GM21381 (cell line): ENCODE results near the gene PAAF1.

Experiments
- ATAC-seq: cut with Tn5 transposase; IDR thresholded peaks from one replicate; pipeline ENCODE4 v1.9.1; 2021; ENCODE audit warnings: mild to moderate bottlenecking, moderate library complexity; ENCODE audit not compliant: unreplicated experiment

Gene PAAF1, protein sequence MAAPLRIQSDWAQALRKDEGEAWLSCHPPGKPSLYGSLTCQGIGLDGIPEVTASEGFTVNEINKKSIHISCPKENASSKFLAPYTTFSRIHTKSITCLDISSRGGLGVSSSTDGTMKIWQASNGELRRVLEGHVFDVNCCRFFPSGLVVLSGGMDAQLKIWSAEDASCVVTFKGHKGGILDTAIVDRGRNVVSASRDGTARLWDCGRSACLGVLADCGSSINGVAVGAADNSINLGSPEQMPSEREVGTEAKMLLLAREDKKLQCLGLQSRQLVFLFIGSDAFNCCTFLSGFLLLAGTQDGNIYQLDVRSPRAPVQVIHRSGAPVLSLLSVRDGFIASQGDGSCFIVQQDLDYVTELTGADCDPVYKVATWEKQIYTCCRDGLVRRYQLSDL

DNA sequence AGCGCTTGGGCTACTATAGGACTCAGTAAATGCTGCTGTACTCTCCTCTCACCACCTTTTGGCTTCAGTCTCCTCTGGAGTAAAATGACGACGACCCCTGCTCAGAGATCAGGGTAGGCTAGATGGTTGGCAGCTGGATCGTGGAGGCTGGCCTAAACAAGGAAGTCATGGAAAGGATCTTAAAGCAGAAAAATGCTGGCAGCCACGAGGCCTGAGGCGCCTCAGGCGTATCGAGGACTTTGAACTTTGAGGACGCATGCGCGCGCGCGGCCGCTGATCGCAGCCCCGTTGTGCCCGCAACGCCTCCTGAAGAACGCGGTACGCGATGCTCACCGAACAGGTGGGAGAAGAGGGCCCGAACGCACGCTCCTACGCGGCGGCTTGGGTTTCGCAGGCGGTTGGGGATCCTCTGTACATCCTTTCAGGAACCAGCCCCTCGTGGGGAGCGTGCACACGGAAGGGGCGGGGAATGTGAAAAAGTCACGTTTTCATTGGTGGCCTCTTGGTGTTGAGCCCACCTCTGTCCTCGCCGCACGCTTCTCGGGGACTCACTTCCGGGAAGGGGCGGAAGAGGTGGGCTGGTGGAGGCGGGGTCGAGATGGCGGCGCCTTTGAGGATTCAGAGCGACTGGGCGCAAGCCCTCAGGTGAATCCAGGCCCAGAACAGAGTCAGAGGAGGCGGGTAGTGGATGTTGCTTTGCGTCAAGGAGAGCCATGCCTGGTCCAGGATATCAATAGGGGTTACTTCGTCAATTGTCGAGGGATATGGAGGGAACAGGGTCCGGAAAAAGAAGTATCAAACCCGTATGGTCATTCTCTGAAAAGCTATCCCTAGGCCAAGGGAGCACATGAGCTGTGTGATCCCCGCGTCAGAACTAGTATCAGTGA is at the start of gene PAAF1, which contains the start of gene COA4:
Gene PAAF1, plus strand, starts transcription at position 576 of the 887 bp plus-strand sequence. Its CDS starts 23 bp downstream, at position 599.
Gene COA4, minus strand, starts transcription at position 423 of the 887 bp plus-strand sequence. CDS start 3,468 bp downstream, outside the sequence.
- peak; percentile 97 for ATAC-seq

DNA sequence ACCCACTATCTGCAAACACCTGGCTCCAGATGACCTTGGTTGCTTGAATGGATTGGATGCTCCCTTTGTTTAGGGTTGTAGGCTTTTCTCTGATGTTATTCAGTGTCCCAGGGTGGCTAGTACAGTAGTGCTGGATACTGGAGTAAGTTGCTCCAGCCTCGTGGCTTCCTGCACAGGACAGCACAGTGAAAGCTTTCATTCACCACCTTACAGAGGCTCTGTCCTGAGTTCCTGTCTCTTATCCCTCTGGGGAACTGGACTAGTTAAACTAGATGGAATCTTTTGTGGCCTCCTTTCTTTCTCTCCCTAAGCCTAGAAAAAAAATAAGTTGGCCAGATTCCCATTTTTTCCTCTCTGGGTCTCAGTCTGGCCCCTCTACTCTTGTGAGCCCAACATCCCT is 46.5 kb upstream of the PAAF1 start:
- no peak for ATAC-seq

DNA sequence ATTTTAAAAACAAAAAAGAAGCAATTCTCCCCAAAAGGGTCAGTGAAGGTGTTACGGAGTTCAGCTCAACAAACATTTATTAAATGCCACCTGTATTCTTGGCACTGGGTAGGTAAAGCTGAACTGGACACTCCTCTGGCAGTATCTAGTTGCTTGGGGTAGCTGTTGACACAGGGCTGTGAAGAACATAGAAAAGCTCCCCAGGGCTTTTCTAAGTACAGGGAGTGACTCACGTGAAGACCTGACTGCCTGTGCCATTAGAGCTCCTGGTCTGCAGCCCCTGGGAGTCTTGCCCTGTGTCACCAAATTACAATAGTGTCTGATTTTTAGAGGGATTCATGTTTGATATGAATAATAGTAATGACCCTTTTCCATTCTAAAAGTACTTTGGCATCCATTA is 43.7 kb upstream of the PAAF1 start:
- no peak for ATAC-seq

DNA sequence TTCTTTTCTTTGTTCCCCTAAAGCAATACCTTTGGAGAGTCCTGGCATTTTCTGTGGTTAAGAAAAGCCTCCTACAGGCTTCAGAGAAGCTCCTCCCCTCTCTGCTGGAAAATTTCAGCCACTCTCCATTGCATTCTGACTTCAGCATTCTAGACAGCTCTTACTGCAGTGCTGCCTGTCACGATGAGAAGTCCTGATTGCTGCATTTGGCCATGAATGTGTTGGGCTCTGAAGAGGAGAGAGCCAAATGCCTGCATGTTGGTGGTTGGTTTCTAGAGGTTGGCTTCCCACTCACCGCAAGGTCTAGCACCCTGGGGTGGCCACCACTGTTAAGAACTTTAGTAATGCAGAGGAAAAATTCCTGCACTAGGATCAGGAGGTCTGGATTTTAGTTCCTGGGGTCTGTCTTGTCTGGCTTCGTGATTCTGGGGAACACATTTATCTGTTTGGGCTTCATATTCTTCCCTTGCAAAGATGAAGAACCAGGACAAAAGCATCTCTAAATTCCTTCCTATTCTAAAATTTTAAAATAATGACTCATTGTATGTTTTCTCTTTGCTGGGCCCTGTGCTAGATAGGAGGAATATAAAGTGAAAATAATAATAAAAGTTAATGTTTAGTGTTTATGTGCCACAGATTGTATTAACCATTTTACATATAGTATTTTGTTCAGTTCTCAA is 38.2 kb upstream of the PAAF1 start:
- no peak for ATAC-seq

DNA sequence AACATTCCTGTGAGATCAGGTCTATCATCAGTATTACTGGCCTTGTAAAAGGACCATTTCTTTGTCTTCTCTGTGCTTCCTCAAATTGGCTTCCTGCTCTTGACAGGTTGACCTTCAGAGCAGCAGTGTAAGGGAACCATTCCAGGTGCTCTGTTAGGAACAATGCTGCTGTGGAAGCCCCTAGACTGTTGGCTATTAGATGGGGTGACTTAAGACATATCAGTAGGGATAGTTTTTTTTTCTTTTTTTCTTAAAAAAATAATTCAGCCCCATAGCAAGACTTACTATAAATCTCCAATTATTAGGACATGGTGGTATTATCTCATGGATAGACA is 37.7 kb upstream of the PAAF1 start:
- ATAC-seq, result no peak

DNA sequence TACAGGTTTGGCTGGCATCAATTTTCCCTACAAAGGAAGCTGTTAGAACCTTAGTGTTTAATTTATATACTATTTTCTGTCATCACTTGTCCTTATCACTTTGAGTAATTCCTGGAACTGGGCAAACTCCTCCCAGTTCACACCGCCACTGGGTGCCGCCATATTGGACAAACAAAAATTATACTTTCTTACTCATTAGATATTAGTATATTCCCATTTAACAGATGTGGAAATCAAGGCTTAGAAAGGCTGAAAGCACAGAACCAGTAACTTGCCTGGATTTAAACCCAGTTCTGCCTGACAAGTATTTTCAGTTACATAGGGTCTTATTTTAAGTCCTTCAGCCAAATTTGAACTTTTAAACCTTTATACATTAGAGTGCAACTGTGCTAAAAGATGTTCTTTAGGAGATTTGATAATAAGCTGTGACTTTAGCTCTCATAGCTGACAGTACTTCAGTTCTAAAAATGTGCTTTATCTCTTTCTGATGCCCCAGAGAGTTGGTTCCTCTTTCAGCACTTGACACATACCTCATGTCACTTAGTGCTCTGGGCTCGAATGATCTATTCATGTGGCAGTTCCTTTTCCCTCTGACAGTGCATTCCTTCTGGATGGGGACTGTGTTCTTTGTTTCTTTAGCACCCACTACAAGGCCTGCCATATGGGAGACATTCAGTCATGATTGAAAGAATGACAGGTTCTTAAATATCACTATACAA is 25.6 kb upstream of the PAAF1 start:
- ATAC-seq, result no peak

DNA sequence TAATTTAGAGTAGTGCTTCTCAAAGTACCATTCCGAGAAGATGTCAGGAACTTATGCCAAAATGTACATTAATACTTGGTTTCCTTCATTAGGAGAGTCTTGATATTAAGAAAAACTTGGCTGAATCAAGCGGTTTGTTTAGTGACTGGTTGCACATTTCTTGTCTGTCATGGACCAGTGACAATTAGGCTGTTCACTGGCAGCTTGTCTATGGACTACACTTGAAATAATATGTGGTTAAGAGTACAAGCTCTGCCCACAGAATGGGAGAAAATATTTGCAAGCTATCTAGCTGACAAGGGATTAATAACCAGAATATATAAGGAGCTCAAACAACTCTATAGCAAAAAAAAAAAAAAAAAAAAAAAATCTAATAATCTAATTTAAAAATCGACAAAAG is 24.8 kb upstream of the PAAF1 start:
- no peak for ATAC-seq

DNA sequence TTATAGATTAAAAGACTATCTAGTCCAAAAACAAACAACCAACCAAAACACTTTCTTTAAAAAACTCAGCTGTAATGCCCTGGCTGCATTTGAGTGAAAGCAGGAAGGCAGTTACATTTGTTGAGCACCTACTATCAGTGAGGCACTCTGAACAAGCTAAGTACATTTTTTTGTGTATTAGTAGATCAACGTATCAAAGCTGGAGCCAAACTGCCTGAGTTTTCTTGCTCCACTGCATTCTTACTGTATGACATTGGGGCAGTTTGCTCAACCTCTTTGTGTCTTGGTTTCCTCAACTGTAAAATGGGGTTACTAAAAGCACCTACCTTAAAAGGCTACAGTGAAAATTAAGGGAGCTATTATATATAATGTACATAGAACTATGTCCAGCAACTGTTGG is 22.1 kb upstream of the PAAF1 start:
- no peak for ATAC-seq

DNA sequence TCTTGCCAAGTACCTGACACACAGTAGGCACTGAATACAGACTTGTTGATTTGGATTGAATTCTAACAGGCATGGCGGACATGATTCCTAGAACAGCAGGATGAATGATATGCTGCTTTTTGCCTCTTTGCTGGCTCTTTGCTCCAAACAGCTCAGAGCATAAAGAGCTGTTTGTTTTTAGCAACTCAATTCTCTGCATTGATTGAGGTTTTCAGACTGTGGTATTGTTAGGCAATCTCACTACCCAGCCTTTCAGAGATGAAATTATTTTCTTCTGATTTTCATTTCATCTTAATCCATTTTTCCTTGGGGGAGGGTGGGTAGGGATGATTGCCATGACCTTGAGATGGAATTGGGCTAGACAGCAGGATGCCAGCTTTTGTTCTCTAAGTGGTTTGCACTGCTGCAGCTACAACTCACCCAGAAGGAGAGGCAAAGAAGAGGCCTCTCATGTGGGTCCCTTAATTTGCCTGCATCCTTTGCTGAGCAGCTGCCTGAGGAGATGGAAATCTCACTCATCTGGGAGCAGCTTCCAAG is 20.7 kb upstream of the PAAF1 start:
- no peak for ATAC-seq

DNA sequence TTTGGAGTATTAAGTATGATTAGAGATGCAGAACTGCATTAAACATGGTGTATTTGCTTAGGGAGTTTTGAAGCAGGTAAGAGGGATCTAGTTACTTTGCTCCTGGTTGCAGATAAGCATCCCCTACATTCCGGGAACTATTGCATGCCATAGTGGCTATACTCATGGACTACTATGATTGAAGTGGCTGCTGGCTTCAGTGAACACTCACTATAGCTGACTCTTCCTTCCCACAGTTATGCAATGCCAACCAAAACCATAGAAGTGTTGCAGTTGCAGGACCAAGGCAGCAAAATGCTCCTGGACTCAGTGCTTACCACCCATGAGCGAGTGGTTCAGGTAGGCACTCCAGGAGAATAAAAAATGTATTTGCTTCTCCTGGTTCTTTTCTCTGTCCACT is 17.1 kb upstream of the PAAF1 start:
- ATAC-seq, result no peak

DNA sequence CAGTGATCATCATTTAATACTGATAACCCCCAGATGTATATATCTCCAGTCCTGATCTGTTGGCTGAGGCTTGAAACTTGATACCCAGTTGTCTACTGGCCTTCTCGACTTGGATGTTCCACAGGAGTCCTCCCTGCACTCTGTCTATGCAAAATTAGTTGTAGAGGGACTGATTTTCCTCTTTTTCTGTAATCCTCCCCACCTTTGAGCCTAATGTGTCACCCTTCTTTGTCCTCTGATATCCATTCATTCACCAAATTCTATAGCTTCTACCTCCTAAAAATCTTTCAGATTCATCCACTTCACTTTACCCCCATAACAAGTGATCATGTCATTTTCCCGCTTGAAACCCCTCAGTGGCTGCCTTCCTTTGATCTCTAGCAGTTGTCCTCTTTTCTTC is 16.6 kb upstream of the PAAF1 start:
- no peak for ATAC-seq

DNA sequence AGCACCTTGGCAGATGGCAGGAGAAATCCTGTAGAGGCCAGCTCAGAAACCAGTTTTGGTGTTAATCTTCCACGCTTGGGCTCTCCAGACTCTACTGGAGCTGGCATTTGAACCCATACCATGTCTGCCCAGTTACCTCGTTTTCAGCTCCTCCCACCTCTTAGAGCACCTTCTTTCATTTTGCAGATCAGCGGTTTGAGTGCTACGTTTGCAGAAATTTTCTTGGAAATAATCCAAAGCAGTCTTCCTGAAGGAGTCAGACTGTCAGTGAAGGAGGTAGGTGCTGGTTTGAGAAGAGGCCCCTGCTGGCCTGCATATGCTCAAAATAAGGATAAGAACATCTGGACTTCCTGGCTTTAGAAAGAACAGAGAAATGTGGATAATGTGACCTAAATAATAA is 13.8 kb upstream of the PAAF1 start:
- no peak for ATAC-seq

DNA sequence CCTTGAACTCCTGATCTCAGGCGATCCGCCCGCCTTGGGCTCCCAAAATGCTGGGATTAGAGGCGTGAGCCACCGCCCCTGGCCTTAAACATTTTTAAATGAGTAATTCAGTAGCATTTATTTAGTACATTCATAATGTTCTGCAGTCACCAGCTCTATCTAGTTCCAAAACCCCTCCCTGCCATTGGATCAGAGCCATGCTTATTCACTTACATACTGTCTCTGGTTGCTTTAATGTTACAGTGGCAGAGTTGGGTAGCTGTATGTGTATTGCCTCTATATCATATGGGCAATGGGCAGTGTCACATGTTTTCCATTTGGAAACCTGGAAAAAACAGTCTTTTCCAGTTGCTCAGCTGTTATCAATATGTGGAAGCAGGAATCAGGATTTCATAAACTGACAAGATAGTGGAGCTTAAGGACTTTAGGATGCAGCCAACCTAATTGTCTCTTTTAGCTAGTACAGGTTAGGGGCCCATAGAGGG is 10.7 kb upstream of the PAAF1 start:
- ATAC-seq, result no peak

DNA sequence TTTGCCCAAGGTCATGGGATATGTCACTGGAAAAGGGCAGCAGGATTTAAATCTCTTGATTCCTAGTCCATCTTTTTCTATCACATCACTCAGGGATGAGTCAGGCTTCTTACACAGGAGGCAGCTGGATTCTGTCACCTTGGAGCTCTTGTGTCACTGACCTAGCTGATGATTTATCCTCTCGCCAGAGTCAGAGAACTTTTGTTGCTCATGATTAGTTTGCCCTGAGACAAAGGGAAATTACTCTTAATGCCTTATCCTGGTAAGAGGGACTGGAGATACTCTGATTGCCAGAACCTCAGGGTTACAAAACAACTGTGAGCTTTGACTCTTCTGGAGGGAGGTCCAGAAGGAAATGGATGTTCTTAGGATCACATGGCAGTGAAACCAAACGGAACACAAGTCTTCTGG is 10.2 kb upstream of the PAAF1 start:
- ATAC-seq, result no peak

DNA sequence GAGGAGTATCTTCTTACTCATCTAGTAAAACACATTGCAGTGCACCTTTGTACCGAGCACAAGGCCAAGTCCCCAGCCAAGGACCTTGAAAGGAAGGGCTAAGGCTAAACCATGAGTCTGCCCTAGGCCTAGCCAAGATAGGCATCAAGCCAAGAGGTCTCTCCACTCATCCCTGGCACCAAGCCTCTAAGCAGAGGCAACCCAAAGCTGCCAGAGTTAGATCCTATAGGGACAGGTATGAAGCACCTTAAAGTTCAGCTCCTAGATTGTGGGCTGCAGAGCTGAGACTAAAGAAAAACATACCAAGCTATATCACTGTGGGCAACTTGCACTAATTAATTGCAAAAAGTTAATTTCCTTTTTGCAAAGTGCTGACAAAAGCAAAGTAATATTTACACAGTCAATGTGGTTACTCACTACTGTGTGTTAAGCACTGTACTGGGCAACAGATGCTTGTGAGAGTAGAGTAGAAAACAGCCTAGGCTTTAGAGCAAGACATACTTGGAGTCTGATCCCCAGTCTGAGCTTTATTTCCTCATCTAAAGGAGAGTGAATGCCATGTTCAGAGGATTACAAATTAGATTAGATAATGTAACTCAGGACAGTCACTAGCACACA is 7.4 kb upstream of the PAAF1 start:
- ATAC-seq, result no peak

DNA sequence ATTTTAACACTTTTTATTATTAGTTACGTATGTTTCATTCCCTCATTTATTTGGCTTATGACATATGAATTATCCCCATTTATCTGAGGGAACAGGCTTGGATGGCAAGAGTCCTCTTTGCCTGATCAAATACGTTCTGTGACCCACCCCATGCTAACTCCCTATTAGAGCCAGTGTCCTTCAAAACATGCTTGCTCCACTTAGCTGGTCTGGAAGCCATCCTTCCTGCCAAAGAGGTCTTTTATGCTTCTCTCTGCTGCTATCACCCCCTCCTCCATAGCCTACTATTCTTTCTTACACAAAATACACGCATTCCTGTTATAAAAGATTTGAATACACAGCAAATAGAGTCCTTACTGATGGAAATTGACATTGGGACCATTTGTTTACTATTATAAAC is 6.5 kb upstream of the PAAF1 start:
- no peak for ATAC-seq

DNA sequence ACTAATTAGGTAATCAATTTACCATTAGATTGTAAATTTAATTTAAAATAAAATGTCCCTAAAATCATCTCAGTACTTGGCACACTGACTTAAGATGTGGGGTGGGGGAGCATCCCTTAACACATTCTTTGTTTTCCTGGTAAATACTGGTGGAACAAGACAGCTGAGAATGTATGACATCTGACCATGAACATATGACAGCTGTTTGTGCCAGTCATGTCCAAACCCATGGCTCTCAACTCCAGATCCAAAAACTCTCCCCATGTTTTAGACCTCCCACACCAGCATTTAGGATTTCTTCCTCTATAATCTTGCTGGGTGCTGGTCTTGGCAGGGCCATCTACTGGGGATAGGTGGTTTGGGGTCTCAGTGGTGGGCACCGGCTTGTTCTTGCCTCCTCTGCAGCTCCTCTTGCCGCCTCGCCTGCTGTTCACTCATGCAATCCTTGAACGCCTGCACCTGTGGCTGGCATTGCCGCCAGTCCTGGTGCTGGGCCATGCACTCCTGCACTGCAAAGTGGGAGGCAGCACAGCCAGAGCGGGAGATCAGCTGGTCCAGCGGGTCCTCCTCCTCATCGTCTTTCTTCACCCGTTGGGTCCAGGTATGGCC is 3.9 kb upstream of the PAAF1 start:
- ATAC-seq, result no peak

DNA sequence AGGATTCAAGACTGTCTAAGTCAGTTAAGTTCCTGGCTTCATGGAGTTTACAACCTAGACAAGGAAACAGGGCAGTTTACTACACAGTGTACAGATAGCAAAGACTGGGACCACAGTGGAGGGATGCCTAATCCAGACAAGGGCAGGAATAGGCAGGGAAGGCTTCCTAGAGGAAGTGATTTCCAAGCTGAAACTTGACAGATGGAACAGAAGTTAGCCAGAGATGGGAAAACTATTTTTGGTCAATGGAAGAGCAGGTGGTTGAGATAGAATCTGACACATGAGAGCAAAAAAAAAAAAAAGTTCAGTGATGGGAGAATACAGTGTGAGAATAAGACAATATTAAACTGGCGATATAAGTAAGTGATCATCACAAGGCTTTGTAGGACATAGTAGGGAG is 1.4 kb upstream of the PAAF1 start:
- no peak for ATAC-seq

DNA sequence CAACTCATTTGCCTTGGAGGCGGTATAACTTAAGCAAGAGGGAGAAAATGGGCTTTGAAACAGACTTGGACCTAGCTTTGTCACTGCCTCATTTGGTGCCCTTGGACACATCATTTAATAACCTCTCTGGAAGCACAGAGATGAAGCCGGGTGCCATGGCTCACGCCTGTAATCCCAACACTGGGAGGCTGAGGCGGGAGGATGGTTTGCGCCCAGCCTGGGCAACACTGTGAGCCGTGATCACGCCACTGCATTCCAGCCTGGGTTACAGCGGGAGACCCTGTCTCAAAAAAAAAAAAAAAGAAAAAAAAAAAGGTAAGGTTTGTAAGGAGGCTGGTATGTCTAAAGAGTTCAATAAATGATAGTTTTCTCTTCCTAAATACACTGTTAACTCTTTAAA is 959 bp upstream of the PAAF1 start:
- no peak for ATAC-seq

DNA sequence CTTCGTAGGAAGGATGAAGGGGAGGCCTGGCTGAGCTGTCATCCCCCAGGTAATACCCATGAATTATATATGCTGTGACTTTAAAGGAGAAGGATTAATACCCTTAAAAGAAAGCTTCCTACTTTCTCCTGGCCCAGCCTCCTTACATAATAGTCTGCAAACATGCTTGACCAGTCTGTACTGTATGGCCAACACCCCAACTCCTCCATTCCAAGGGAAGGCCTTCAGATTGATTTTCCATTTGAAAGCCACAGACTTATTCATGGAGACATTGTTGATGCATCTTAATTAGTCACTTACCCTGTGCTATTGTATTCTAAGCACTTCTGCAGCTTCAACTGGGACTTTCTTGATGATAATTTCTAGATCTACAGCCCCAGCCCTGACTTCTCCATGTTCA is 2.0 kb downstream of the PAAF1 start:
- no peak for ATAC-seq
